ENCODE data around the gene NAXD. TPM values are rescaled to one million over a fixed set of nuclear protein-coding genes. Genes with fewer than 3 reads are reported as not detected.

Gene NAXD
- total and polyA plus RNA-seq, 10 of the 15 experiments (the other 5 are each of a cell fraction or from before 2014, with no cell fraction given): 1.5 to 36.2 (median 23.8) TPM

DNA sequence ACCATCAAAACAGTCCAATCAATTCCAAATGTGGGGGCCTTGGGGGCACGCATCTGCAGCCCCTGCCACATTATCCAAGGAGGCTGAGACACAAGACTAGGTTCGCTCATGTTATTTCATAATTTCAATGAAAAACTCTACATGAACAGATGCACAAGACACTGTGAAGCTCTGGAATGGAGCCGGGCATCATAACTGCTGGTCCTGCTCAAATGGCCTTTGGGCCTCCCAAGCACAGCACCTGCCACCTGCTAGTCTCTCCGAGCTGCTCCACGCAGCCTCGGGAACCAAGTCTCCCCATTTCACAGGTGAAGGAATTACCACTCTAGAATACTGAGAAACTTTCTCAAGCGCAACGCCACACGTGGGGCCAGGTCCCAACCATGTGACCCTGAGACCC lies 73.7 kb downstream of the NAXD start:
- H3K36me3 ChIP-seq (ENCODE audit: control insufficient read depth in 2 of 2, insufficient read depth in 2 of 2, low read length in 1 of 2): peaks cover 6 to 22% of the 10 kb centered on the region in 2 experiments
- 93% methylated on average over 9 of the region's 9 CpGs for WGBS (ENCODE audit: insufficient coverage, insufficient replicate concordance, low lambda C conversion rate, missing lambda C conversion rate)
- ChIA-PET POLR2A (no interaction called here), CTCF (interaction anchor here (1.0 kb wide), 1 partner anchor 32 kb away, joined by 3 read pairs; no protein-coding TSS in a partner anchor), RAD21 (ENCODE audit: unreplicated experiment) (no interaction called here), SMC1A (ENCODE audit: uncharacterized antibody, unreplicated experiment) (no interaction called here)
- no peaks in the 10 kb centered on the region for H3K9me3 ChIP-seq (replicated peaks; ENCODE audit: control insufficient read depth, insufficient read depth, low read length)
- H3K79me2 ChIP-seq (ENCODE audit: control insufficient read depth, insufficient read depth, low read length): no peaks in the 10 kb centered on the region
- H4K20me1 ChIP-seq (ENCODE audit: control insufficient read depth, insufficient read depth): no peaks in the 10 kb centered on the region
- FAIRE-seq (no peak), DNase-seq (ENCODE audit: low read depth, low spot score) (no peak), ATAC-seq (no peak)
- no peaks in the 10 kb centered on the region for H3K27me3 ChIP-seq (replicated peaks in 1 of 2; ENCODE audit: control insufficient read depth in 2 of 2, insufficient read depth in 2 of 2, low read length in 1 of 2)
- TF ChIP-seq HDGF (IDR thresholded peaks at IDR 0.05): no peak
- TF ChIP-seq SIN3A (IDR thresholded peaks at IDR 0.05; ENCODE audit: low read depth, low read length): no peak
- TF ChIP-seq DPF2 (IDR thresholded peaks at IDR 0.05): no peak
- intact Hi-C loops (cut with micrococcal nuclease; ENCODE audit: unreplicated experiment) (no loop called here), in situ Hi-C loops (cut with MboI) (no loop called here)
- H3K4me3 ChIP-seq: no peak overlapping the region
- no peaks in the 10 kb centered on the region for H3K4me1 ChIP-seq (ENCODE audit: control insufficient read depth, insufficient read depth, low read length)
- H3K27ac ChIP-seq (ENCODE audit: control insufficient read depth, insufficient read depth): no peak overlapping the region
- H3K9ac ChIP-seq (ENCODE audit: control insufficient read depth, insufficient read depth, low read length): no peak overlapping the region
- no peak overlapping the region for H2AFZ ChIP-seq (ENCODE audit: control insufficient read depth, low read depth, low read length)
- no peak overlapping the region for H3K4me2 ChIP-seq (ENCODE audit: control insufficient read depth, insufficient read depth)
- BruUV-seq (replicated peaks): no TSS peak

Other genes with a start within 250 kb of the NAXD start
- gene RAB20, start 53.8 kb upstream of the NAXD start, total RNA-seq (2014; rRNA removed): 14.6 and 18.2 TPM in 2 replicates
- gene RAB20, start 53.8 kb upstream of the NAXD start, total RNA-seq (2014; rRNA removed; fragmentation: Illumina TruSeq; extraction: Trizol): 7.8 and 8.7 TPM in 2 replicates
- gene RAB20, start 53.8 kb upstream of the NAXD start, total RNA-seq (2021): 13.1 and 13.6 TPM in 2 replicates
- 24.8 and 33.1 TPM in 2 replicates for gene RAB20, start 53.8 kb upstream of the NAXD start, polyA plus RNA-seq (2011; rRNA removed)
- gene RAB20, start 53.8 kb upstream of the NAXD start, polyA plus RNA-seq (2014; fragmentation: Illumina TruSeq; extraction: Trizol): 5.0 and 7.2 TPM in 2 replicates
- 1 to 10 TPM in 1 of 2 experiments, under 1 TPM in 1; 0.48 to 2.1 TPM for gene RAB20, start 53.8 kb upstream of the NAXD start, polyA plus RNA-seq (2014; fragmentation: Nextera tagmentation; extraction: Ambion mirVana)
- gene RAB20, start 53.8 kb upstream of the NAXD start, polyA plus RNA-seq (2014; rRNA removed): 14.7 and 14.8 TPM in 2 replicates
- gene RAB20, start 53.8 kb upstream of the NAXD start, polyA plus RNA-seq (2016; fragmentation: Nextera tagmentation; extraction: Ambion mirVana): 10 to 100 TPM in 1 of 2 experiments, 1 to 10 TPM in 1; 8.4 to 10.6 TPM
- 85.6 and 88.3 TPM in 2 replicates for gene CARS2, start 90.6 kb downstream of the NAXD start, total RNA-seq (2014; rRNA removed)
- gene CARS2, start 90.6 kb downstream of the NAXD start, total RNA-seq (2014; rRNA removed; fragmentation: Illumina TruSeq; extraction: Trizol): 42.4 and 51.1 TPM in 2 replicates
- 69.2 and 76.9 TPM in 2 replicates for gene CARS2, start 90.6 kb downstream of the NAXD start, total RNA-seq (2021)
- gene CARS2, start 90.6 kb downstream of the NAXD start, polyA plus RNA-seq (2011; rRNA removed): 68.5 and 71.9 TPM in 2 replicates
- 27.5 and 38.6 TPM in 2 replicates for gene CARS2, start 90.6 kb downstream of the NAXD start, polyA plus RNA-seq (2014; fragmentation: Illumina TruSeq; extraction: Trizol)
- 1 to 10 TPM; 4.2 to 9.4 TPM for gene CARS2, start 90.6 kb downstream of the NAXD start, polyA plus RNA-seq (2014; fragmentation: Nextera tagmentation; extraction: Ambion mirVana)
- gene CARS2, start 90.6 kb downstream of the NAXD start, polyA plus RNA-seq (2014; rRNA removed): 95.1 and 113 TPM in 2 replicates
- 100 to 1,000 TPM in 1 of 2 experiments, 10 to 100 TPM in 1; 54.6 to 101 TPM for gene CARS2, start 90.6 kb downstream of the NAXD start, polyA plus RNA-seq (2016; fragmentation: Nextera tagmentation; extraction: Ambion mirVana)
- gene ING1, start 98.2 kb downstream of the NAXD start, total RNA-seq (2014; rRNA removed): 14.7 and 15.3 TPM in 2 replicates
- gene ING1, start 98.2 kb downstream of the NAXD start, total RNA-seq (2014; rRNA removed; fragmentation: Illumina TruSeq; extraction: Trizol): 7.6 and 8.9 TPM in 2 replicates
- 15.8 and 18.2 TPM in 2 replicates for gene ING1, start 98.2 kb downstream of the NAXD start, total RNA-seq (2021)
- 11.9 and 16.7 TPM in 2 replicates for gene ING1, start 98.2 kb downstream of the NAXD start, polyA plus RNA-seq (2011; rRNA removed)
- 5.4 and 10.0 TPM in 2 replicates for gene ING1, start 98.2 kb downstream of the NAXD start, polyA plus RNA-seq (2014; fragmentation: Illumina TruSeq; extraction: Trizol)
- 1 to 10 TPM; 1.3 to 3.0 TPM for gene ING1, start 98.2 kb downstream of the NAXD start, polyA plus RNA-seq (2014; fragmentation: Nextera tagmentation; extraction: Ambion mirVana)
- 20.4 and 21.6 TPM in 2 replicates for gene ING1, start 98.2 kb downstream of the NAXD start, polyA plus RNA-seq (2014; rRNA removed)
- 10 to 100 TPM; 11.4 to 15.5 TPM for gene ING1, start 98.2 kb downstream of the NAXD start, polyA plus RNA-seq (2016; fragmentation: Nextera tagmentation; extraction: Ambion mirVana)